HepG2 (cell line): ENCODE data around the gene CAMKV. TPM values are rescaled to one million over a fixed set of nuclear protein-coding genes. Genes with fewer than 3 reads are reported as not detected.
A peak's percentile ranks its signal among the peaks of the same experiment; 100 is the strongest.

Experiments
- ATF7-NPFF ChIP-seq: sonication (generic); formaldehyde crosslinking; IDR thresholded peaks from 2 replicates; pipeline ENCODE4 v1.8.1; 2023; ENCODE audit warnings: mild to moderate bottlenecking, low read depth, missing genetic modification reagents, moderate library complexity
- CBX5 ChIP-seq: sonication (generic); formaldehyde crosslinking; IDR thresholded peaks from 2 replicates; pipeline ENCODE4 v1.4.0; 2020; ENCODE audit warnings: missing genetic modification reagents, borderline replicate concordance
- EHMT2 ChIP-seq: fragments of 200-600 bp; sonication (generic); IDR thresholded peaks from 2 replicates; pipeline ENCODE4 v1.7.0; 2017; ENCODE audit warnings: antibody characterized with exemption, low read depth, low read length, borderline replicate concordance
- FOXA1 ChIP-seq, 2 experiments: fragments of 450-650 bp in 1 of 2; sonication (generic) in 1 of 2; formaldehyde crosslinking in 1 of 2; IDR thresholded peaks; 2 replicates each; pipeline versions ENCODE4 v1.4.0 to v1.6.1; 2016 to 2020; ENCODE audit warnings: missing genetic modification reagents in 1 of 2
- GATA4 ChIP-seq: sonication (generic); IDR thresholded peaks from 2 replicates; pipeline ENCODE4 v1.6.1; 2016; ENCODE audit warnings: antibody characterized with exemption, low read depth, borderline replicate concordance
- LCORL ChIP-seq, 2 experiments: fragments of 450-650 bp in 1 of 2; sonication (generic) in 1 of 2; formaldehyde crosslinking in 1 of 2; IDR thresholded peaks; 2 replicates each; pipeline versions ENCODE4 v1.5.0 to v1.6.1; 2017 to 2020; ENCODE audit warnings: antibody characterized with exemption in 1 of 2, missing genetic modification reagents in 1 of 2
- MAFK ChIP-seq, 2 experiments: IDR thresholded peaks in 1 of 2; conservative IDR thresholded peaks in 1 of 2; 2 replicates each; pipeline ENCODE4 v1.6.1; 2011; ENCODE audit warnings: improper control_type of control experiment in 2 of 2, low read length in 2 of 2
- NAIF1 ChIP-seq: sonication (generic); formaldehyde crosslinking; IDR thresholded peaks from 2 replicates; pipeline ENCODE4 v1.5.0; 2020; ENCODE audit warnings: mild to moderate bottlenecking, missing genetic modification reagents, borderline replicate concordance
- NFE2L1 ChIP-seq: sonication (generic); formaldehyde crosslinking; IDR thresholded peaks from 2 replicates; pipeline ENCODE4 v1.4.0; 2020; ENCODE audit warnings: missing genetic modification reagents, mild to moderate bottlenecking, borderline replicate concordance
- NFYB ChIP-seq: sonication (generic); formaldehyde crosslinking; IDR thresholded peaks from 2 replicates; pipeline ENCODE4 v1.4.0; 2020; ENCODE audit warnings: missing genetic modification reagents
- PTBP1 ChIP-seq: fragments of 200-400 bp; formaldehyde crosslinking; IDR thresholded peaks from 2 replicates; pipeline ENCODE4 v1.6.1; 2018; ENCODE audit warnings: low read length, low read depth; ENCODE audit not compliant: poor library complexity, severe bottlenecking
- SP140L ChIP-seq: sonication (generic); formaldehyde crosslinking; IDR thresholded peaks from 2 replicates; pipeline ENCODE4 v1.4.0; 2020; ENCODE audit warnings: missing genetic modification reagents, borderline replicate concordance
- TEF ChIP-seq: sonication (generic); formaldehyde crosslinking; IDR thresholded peaks from 2 replicates; pipeline ENCODE4 v1.5.0; 2020; ENCODE audit warnings: missing genetic modification reagents
- ZNF747 ChIP-seq: sonication (generic); formaldehyde crosslinking; IDR thresholded peaks from 2 replicates; pipeline ENCODE4 v1.8.1; 2023; ENCODE audit warnings: missing genetic modification reagents, mild to moderate bottlenecking, borderline replicate concordance
- ZNF768 ChIP-seq: sonication (generic); formaldehyde crosslinking; IDR thresholded peaks from 2 replicates; pipeline ENCODE4 v1.4.0; 2020; ENCODE audit warnings: missing genetic modification reagents
- ZSCAN12 ChIP-seq: sonication (generic); formaldehyde crosslinking; IDR thresholded peaks from 2 replicates; pipeline ENCODE4 v1.9.0; 2021; ENCODE audit warnings: mild to moderate bottlenecking, missing genetic modification reagents
- ZSCAN25 ChIP-seq: sonication (generic); formaldehyde crosslinking; IDR thresholded peaks from 2 replicates; pipeline ENCODE4 v1.8.0; 2022; ENCODE audit warnings: mild to moderate bottlenecking, missing genetic modification reagents
- polyA plus RNA-seq, 8 experiments: library from polyadenylated mRNA; depleted of rRNA in 3 of 8; stranded (reverse) in 7 of 8; unstranded in 1 of 8; fragments of >200 nt; fragmentation: Illumina TruSeq in 4 of 8; extraction: Trizol in 4 of 8; gene quantifications; 2 replicates each; pipeline versions ENCODE4 v1.2.1 to v1.2.3, GENCODE V29; 2011 to 2016; ENCODE audit warnings: low read depth in 4 of 8, missing spikeins in 1 of 8, mixed read lengths in 1 of 8; ENCODE audit not compliant: insufficient read depth in 1 of 8
- total RNA-seq, 5 experiments: library from RNA; depleted of rRNA; stranded (reverse); fragments of >200 nt; fragmentation: Illumina TruSeq; extraction: Trizol; gene quantifications; 2 replicates each; pipeline ENCODE4 v1.2.3, GENCODE V29; 2016; ENCODE audit warnings: low read depth in 1 of 5
- TF ChIP-seq, protein P1 (sequence below): IDR thresholded peaks from 2 replicates; pipeline ENCODE4 v1.6.1; 2012; ENCODE audit warnings: low read depth, low read length, improper control_type of control experiment
- TF ChIP-seq, protein P2 (sequence below): sonication (generic); formaldehyde crosslinking; IDR thresholded peaks from 2 replicates; pipeline ENCODE4 v1.4.0; 2020; ENCODE audit warnings: missing genetic modification reagents
- TF ChIP-seq, protein P3 (sequence below): sonication (generic); formaldehyde crosslinking; IDR thresholded peaks from 2 replicates; pipeline ENCODE4 v1.4.0; 2020; ENCODE audit warnings: missing genetic modification reagents

The CAMKV gene
- total and polyA plus RNA-seq, 2 of the 13 experiments (the other 11 are each of a cell fraction or from before 2014, with no cell fraction given), result 0.13 to 0.15 TPM

GRCh38 chr3:49856181-49857005 is 13.3 kb downstream of the CAMKV start, which contains the start of gene TRAIP (continued):
- TF ChIP-seq, protein P1, sequence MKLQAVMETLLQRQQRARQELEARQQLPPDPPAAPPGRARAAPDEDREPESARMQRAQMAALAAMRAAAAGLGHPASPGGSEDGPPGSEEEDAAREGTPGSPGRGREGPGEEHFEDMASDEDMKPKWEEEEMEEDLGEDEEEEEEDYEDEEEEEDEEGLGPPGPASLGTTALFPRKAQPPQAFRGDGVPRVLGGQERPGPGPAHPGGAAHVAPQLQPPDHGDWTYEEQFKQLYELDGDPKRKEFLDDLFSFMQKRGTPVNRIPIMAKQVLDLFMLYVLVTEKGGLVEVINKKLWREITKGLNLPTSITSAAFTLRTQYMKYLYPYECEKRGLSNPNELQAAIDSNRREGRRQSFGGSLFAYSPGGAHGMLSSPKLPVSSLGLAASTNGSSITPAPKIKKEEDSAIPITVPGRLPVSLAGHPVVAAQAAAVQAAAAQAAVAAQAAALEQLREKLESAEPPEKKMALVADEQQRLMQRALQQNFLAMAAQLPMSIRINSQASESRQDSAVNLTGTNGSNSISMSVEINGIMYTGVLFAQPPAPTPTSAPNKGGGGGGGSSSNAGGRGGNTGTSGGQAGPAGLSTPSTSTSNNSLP, result no peak
- TF ChIP-seq CBX5 (CRISPR knock-in tag), result 0 out of 2 replicates have a peak, but pooled peaks have one; percentile 30
- no peak for TF ChIP-seq MAFK (conservative IDR thresholded peaks at IDR 0.05 in 1 of 2, IDR thresholded peaks at IDR 0.05 in 1 of 2; ENCODE audit: low read length in 2 of 2)
- TF ChIP-seq NAIF1, result 0 out of 2 replicates have a peak, but pooled peaks have one; percentile 45
- TF ChIP-seq, protein P2, sequence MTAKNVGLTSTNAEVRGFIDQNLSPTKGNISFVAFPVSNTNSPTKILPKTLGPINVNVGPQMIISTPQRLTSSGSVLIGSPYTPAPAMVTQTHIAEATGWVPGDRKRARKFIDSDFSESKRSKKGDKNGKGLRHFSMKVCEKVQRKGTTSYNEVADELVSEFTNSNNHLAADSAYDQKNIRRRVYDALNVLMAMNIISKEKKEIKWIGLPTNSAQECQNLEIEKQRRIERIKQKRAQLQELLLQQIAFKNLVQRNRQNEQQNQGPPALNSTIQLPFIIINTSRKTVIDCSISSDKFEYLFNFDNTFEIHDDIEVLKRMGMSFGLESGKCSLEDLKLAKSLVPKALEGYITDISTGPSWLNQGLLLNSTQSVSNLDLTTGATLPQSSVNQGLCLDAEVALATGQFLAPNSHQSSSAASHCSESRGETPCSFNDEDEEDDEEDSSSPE (CRISPR knock-in tag), result peak; percentile 99
- TF ChIP-seq, protein P3, sequence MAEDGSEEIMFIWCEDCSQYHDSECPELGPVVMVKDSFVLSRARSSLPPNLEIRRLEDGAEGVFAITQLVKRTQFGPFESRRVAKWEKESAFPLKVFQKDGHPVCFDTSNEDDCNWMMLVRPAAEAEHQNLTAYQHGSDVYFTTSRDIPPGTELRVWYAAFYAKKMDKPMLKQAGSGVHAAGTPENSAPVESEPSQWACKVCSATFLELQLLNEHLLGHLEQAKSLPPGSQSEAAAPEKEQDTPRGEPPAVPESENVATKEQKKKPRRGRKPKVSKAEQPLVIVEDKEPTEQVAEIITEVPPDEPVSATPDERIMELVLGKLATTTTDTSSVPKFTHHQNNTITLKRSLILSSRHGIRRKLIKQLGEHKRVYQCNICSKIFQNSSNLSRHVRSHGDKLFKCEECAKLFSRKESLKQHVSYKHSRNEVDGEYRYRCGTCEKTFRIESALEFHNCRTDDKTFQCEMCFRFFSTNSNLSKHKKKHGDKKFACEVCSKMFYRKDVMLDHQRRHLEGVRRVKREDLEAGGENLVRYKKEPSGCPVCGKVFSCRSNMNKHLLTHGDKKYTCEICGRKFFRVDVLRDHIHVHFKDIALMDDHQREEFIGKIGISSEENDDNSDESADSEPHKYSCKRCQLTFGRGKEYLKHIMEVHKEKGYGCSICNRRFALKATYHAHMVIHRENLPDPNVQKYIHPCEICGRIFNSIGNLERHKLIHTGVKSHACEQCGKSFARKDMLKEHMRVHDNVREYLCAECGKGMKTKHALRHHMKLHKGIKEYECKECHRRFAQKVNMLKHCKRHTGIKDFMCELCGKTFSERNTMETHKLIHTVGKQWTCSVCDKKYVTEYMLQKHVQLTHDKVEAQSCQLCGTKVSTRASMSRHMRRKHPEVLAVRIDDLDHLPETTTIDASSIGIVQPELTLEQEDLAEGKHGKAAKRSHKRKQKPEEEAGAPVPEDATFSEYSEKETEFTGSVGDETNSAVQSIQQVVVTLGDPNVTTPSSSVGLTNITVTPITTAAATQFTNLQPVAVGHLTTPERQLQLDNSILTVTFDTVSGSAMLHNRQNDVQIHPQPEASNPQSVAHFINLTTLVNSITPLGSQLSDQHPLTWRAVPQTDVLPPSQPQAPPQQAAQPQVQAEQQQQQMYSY (CRISPR knock-in tag), result 0 out of 2 replicates have a peak, but pooled peaks have one; percentile 42
- no peak for TF ChIP-seq FOXA1 (IDR thresholded peaks at IDR 0.05)
- no peak for TF ChIP-seq FOXA1 (CRISPR knock-in tag; IDR thresholded peaks at IDR 0.05)
- TF ChIP-seq ATF7-NPFF, result peak; percentile 84
- no peak for TF ChIP-seq ZNF768 (CRISPR knock-in tag)
- no peak for TF ChIP-seq PTBP1
- no peak; the same call in 1 of the 2 replicates for TF ChIP-seq ZNF747 (CRISPR knock-in tag)
- TF ChIP-seq NFE2L1 (CRISPR knock-in tag), result no peak
- TF ChIP-seq ZSCAN12 (CRISPR knock-in tag), result no peak
- TF ChIP-seq GATA4, result no peak
- TF ChIP-seq ZSCAN25 (CRISPR knock-in tag), result no peak
- no peak for TF ChIP-seq LCORL (IDR thresholded peaks at IDR 0.05)
- TF ChIP-seq LCORL (CRISPR knock-in tag; IDR thresholded peaks at IDR 0.05), result no peak
- TF ChIP-seq EHMT2, result no peak
- TF ChIP-seq TEF, result no peak
- TF ChIP-seq NFYB (CRISPR knock-in tag), result peak; percentile 84
- no peak for TF ChIP-seq SP140L (CRISPR knock-in tag)
